HG03469 (cell line): ENCODE results near the gene UPF3A.
"Not testable (repeated sequence)": the region's sequence is repeated elsewhere in the genome, so short reads cannot be mapped to it uniquely, and the experiment has no call there.

Experiments used
- ATAC-seq: cut with Tn5 transposase; IDR thresholded peaks from one replicate; pipeline ENCODE4 v1.9.1; 2021; ENCODE audit warnings: mild to moderate bottlenecking, moderate library complexity, moderate number of reproducible peaks; ENCODE audit not compliant: unreplicated experiment

UPF3A gene, protein sequence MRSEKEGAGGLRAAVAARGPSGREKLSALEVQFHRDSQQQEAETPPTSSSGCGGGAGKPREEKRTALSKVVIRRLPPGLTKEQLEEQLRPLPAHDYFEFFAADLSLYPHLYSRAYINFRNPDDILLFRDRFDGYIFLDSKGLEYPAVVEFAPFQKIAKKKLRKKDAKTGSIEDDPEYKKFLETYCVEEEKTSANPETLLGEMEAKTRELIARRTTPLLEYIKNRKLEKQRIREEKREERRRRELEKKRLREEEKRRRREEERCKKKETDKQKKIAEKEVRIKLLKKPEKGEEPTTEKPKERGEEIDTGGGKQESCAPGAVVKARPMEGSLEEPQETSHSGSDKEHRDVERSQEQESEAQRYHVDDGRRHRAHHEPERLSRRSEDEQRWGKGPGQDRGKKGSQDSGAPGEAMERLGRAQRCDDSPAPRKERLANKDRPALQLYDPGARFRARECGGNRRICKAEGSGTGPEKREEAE

DNA sequence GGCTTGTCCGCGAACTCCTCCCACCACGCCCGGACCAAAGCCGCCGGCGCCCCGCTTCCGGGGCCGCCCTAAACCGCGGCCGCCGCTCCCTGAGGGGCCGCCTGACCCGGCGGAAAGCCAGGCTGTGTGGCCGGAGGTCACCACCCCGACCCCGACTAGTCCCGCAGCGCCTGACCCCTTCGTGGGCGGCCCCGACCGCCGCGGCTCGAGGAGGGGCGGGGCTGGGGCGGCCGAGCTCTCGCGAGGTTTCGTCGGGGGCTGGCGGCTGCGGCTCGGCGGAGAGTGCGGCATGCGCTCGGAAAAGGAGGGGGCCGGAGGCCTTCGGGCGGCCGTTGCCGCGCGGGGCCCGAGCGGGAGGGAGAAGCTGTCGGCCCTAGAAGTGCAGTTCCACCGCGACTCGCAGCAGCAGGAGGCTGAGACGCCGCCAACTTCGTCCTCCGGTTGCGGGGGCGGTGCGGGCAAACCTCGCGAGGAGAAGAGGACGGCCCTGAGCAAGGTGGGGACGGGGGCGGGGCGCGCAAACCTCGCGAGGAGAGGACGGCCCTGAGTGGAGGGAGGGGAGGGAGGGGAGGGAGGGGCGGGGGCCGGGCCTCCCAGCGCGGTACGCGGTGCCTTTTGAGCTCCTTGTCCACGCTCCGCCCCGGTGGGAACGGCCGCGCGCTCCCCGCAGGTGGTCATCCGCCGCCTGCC, at the start of gene UPF3A:
Gene UPF3A, plus strand, starts transcription at position 251 of the 690 bp plus-strand sequence. Its CDS starts 39 bp downstream, at position 290.
- peak; percentile 38 for ATAC-seq

DNA sequence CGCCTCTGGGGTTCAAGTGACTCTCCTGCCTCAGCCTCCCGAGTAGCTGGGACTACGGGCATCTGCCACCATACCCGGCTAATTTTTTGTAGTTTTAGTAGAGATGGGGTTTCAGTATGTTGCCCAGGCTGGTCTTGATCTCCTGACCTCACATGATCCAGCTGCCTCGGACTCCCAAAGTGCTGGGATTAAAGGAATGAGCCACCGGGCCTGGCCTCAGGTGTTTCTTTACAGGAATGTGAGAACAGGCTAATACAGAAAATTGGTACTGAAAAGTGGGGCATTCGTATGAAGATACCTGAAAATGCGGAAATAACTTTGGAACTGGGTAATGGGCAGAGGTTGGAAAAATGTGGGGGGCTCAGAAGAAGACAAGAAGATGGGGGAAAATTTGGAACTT, 49.5 kb upstream of the UPF3A start:
- ATAC-seq: no peak

DNA sequence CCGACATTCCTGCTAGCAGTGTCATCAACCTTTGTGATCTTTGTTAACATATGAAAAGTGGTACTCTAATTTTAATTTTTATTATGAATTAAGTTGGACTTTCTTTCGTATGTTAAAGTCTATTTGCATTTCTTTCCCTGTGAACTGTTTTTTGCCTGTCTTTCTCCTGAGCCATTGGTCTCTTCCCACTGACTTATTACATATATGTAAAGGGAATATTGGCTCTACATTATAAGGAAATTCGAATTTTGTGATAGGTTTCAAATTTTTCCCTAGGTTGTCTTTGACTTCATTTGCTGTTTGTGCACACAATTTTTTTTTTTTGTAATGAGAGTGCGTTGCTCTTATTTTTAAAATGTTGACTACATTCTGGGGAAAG, 47.1 kb upstream of the UPF3A start:
- no peak for ATAC-seq

DNA sequence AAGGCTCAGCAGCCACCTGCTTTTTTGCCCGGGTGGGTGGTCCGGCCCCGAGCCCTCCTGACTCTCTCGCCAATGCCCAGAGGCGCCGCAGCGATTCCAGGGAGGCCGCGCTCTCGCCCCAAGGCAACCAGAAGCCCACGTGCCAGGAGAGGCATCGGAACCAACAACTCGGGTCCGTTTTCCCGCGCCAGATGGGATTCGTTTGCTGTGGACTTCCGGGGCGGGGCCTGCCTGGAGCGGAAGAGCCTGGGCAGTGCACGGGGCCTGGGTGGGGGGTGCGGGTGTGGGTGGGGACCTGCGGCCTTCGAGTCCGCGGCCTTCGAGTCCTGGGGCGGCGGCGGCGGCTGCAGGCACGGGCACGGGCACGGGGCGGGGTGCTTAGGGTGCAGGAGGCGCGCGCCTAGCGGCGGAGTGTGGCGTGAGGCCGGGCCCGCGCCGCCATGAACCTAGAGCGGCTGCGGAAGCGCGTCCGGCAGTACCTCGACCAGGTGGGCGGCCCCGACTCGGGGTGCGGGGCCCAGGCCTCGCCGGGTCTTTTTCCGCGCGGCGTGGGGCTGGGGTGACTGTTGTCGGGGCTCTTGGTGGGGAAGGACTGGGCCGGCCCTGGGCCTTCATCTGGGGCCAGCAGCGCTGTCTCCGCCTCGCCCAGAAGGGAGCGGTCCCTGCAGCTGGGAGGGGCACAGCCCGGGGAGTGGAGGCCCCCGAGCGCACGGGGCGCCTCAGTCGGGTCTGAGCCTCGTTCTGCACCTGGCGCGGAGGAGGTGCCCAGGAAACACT, 46.6 kb upstream of the UPF3A start, which contains the start of gene CDC16:
Gene CDC16, plus strand, starts transcription at position 253 of the 777 bp plus-strand sequence. Its CDS starts 188 bp downstream, at position 441.
- ATAC-seq: peak; percentile 63

DNA sequence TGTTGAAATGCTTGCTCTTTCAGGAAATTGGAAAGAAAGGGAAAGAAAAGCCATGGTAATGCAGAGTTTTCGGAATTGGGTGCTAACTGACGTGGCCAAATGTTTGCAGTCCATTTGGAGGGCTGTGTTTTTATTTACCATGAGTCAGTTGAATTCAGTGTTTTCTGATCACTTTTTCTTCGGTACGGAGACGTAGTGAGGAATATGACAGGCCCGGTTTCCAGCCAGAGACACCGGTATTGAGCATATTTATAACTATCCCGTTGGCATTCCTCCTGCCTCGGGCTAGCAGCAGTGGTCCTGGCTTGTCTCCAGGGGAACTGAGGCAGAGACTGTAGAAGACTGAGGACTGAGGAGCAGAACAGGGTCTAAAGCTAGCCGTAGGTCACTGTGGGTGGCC, 45.7 kb upstream of the UPF3A start:
- ATAC-seq: no peak

DNA sequence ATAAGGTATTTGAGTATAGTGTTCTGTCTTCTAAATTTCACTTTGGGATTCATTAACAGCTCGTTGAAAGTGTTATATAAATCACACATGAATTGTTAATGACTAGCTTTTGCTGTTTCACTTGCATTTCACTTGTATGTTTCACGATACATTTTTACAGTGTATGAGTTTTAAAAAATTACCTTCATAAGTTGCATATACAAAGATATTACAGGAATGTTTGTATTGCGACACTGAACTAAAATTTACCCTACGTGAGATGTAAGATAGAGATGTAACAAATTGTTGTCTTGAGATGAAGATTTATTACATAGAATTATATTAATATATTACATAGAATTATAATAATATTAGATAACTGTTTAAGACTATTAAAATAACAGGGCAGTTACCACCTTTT, 45.2 kb upstream of the UPF3A start:
- no peak for ATAC-seq

DNA sequence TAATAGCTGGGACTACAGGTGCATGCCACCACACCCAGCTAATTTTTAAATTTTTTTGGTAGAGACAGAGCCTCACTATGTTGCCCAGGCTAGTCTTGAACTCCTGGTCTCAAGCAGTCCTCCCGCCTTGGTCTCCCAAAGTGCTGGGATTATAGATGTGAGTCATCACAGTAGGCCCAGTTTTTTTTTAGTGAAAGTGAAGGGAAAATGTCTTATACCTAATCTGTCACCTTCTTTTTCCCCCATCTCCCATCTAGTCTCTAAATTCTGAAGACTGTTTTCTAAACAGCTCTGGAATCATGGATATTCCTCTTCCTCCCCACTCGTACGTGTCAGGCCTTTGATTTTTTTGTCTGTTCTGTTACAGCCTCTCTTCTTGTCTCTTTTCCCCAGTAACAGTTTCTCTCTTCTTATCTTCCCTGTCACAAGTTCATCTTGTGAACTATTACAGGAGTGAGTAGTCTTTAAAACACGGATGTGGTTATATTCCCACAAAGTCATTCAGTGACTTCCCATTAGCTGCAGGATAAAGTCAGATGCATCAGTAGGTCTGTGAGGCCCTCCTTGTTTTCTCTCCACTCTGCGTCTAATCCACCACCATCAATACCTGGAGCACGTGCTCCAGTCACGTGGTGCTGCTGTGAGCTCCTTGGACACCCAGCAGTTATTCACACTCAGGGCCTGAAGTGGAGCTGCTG, 43.8 kb upstream of the UPF3A start:
- ATAC-seq: no peak

DNA sequence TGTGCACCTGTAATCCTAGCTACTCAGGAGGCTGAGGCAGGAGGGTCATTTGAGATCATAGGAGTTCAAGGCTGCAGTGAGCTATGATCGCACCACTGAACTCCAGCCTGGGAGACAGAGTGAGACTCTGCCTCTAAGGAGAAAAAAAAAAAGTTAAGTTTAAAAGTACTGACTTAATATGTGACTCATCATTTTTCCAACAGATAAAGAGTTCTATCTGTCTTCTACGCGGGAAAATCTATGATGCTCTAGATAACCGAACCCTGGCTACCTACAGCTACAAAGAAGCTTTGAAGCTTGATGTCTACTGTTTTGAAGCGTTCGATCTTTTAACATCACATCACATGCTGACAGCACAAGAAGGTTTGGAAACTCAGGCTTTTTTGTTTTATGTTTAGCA, 39.5 kb upstream of the UPF3A start:
- ATAC-seq: no peak

DNA sequence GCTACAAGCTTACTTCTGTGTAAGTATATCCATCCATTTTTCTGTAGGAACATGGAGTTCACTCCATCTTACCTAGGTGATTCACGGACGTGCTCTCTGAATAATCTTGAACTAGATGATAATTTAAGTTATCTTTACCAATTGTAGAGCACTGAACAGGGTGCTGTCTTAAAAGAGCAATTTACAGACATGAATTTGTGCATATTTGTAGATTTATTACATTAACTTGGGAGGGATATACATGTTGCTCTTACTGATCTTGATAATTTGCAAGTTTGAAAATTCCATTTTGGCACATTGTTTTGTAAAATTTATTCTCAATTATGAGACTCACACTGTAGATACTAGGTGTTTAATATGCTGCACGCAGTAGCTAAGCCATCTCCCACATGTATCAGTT, 37.4 kb upstream of the UPF3A start:
- ATAC-seq: no peak

DNA sequence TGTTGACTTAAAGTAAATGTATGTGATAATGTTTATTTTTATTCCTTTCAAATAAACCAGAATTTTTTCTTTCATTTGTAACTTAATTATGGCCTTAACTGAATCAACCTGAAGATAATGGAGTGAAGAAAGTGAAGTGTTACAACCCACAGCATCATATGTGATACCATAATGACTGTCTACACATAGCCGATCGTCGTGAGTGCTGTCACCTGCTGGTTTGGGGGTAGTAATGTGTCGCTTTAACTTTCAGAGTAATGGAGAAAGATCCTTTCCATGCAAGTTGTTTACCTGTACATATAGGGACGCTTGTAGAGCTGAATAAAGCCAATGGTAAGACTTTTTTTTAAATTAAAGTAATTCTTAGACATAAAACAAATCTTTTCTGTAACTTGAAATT, 36.8 kb upstream of the UPF3A start:
- ATAC-seq: no peak

DNA sequence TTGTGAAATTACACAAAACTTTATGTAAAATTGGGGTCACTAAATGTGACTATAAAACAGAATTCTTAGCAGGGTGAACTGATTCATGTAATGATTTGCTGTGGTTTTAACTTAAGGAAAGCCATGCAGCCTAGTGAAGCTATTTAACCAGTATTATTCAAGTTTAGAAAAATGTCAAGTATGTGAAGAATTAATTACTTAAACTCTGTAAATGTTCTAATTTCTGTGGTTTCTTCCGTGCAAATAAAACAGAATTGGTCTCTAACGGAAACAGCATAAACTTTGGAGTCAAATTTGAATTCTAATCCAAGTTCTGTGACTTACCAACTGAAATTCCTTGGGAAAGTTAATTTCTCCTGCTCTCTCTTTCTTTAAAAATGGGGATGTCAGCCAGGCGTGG, 33.4 kb upstream of the UPF3A start:
- no peak for ATAC-seq

DNA sequence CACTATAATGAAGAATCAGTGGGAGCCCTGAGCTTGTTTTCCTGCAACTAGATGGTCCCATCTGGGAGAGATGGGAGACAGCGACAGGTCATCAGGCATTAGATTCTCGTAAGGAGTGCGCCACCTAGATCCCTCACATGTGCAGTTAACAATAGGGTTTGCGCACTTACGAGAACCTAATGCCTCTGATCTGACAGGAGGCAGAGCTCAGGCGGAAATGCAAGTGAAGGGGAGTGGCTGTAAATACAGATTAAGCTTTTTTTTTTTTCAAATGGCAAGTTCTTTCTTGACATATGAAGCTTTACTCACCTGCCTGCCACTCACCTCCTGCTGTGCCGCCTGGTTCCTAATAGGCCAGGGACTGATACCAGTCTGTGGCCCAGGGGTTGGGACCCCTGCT, 32.3 kb upstream of the UPF3A start:
- no peak for ATAC-seq

DNA sequence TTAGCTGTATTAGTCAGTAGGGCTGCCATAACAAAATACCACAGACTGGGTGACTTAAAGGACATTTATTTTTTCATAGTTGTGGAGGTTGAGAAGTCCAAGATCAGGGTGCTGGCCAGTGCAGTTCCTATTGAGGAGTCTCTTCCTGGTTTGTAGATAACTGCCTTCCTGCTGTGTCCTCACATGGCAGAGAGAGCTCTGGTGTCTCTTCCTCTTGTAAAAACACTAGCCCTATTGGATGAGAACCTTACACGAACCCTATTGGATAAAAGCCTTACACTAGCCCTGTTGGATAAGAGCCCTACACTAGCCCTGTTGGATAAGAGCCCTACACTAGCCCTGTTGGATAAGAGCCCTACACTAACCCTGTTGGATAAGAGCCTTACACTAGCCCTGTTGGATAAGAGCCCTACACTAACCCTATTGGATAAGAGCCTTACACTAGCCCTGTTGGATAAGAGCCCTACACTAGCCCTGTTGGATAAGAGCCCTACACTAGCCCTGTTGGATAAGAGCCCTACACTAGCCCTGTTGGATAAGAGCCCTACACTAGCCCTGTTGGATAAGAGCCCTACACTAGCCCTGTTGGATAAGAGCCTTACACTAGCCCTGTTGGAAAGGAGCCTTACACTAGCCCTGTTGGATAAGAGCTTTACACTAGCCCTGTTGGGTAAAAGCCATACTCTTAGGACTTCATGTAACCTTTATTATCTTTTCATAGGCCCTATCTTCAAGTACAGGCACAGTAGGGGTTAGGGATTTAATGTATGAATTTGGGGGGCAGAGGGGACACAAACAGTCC, 29.6 kb upstream of the UPF3A start:
- not testable (repeated sequence) for ATAC-seq

DNA sequence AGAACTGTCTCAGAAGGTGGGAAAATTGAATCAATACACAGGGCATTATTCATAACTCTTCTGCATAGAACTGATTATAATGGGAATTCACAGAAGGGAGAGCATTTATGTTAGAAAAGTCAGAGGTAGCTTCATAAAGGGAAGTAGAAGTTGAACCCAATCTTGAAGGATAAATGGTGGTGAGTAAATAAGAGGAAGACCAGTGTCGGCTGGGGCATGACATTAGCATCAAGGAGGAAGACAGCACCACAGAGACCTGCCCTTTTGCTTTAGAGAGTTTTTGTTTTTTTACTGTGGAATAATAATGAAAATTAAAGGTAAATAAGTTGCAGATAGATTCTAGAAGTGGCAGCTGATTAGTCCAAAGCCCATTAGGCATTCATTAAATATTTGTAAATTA, 24.9 kb upstream of the UPF3A start:
- ATAC-seq: no peak

DNA sequence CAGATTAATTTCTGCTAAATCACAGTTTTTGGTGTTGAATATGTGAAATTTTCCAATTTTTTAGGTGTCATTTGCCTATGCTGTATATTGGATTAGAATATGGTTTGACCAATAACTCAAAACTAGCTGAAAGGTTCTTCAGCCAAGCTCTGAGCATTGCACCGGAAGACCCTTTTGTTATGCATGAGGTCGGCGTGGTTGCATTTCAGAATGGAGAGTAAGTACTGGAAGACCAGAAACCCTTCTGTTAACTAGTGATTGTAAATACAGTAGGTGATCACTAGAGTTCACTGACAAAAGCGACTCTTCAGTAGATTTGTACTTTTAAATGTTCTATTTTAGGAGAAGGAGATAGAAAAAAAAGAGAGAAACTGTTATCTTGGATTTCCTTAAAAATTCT, 24.4 kb upstream of the UPF3A start:
- ATAC-seq: no peak

DNA sequence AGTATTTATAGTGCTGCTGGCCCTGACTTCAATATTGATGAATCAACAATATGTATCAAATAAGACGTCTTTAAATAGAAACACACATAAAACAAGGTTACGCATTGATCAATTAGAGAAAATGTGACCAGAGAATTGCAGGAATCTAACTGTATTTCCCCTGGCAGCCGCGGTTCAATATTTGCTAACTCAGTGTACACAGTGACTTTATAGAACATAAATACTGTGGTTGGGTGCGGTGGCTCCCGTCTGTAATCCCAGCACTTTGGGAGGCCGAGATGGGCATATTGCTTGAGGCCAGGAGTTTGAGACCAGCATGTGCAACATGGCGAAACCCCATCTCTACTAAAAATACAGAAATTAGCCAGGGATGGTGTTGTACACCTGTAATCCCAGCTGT, 22.8 kb upstream of the UPF3A start:
- no peak for ATAC-seq

DNA sequence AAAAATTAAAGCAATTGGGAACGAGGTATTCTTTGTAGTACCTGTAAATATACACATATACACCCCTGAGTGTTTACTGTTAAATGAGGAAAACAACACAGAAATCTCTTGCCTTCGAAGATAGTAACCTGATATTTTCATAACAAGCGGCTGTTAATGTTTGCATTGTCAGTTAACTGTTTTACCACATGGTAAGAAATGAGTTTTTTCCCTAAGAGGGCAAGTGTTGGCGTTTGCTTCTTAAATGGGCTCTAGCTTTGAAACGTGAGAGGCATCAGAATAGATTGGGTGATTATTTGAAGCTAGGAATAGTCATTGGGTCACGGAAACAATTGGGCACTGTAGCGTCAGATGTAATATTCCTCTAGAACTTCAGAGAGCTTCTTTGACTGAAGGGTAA, 22.0 kb upstream of the UPF3A start:
- ATAC-seq: no peak

DNA sequence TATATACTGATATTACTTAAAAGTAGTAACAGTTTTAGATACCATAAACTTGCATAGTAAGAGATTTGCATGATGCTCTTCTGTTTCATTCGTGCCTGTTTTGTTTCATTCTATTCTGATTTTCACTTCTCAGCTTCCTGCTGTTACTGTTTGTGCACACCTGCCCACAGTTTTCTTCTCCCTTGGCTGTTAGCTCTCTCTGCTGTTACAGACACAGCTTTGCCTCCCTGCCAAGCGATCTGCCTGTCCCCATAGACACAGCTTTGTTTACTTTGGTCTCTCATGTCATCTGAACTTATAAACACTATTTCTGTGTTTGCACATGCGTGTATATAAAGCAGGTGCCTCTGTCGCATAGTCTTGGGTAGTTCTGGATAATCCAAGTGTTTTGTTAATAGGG, 21.4 kb upstream of the UPF3A start:
- ATAC-seq: no peak

DNA sequence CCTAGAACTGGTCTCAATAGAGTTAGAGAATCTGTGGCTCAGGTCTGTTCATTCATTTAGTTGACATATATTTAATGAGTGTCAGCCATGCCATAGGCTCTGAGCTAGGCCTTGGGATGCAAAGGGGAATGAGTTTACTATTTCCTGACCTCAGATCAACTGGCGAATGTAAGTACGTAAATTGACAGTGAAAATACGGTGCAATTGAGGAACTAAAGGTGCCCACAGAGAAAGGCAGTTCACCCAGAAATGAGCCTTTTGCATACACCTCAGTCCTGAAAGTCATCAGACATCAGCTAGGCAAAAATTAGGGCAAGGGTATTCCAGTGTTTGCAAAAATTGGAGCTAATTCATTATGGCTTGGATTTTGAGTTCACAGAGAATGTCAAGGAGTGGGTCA, 20.6 kb upstream of the UPF3A start:
- no peak for ATAC-seq

DNA sequence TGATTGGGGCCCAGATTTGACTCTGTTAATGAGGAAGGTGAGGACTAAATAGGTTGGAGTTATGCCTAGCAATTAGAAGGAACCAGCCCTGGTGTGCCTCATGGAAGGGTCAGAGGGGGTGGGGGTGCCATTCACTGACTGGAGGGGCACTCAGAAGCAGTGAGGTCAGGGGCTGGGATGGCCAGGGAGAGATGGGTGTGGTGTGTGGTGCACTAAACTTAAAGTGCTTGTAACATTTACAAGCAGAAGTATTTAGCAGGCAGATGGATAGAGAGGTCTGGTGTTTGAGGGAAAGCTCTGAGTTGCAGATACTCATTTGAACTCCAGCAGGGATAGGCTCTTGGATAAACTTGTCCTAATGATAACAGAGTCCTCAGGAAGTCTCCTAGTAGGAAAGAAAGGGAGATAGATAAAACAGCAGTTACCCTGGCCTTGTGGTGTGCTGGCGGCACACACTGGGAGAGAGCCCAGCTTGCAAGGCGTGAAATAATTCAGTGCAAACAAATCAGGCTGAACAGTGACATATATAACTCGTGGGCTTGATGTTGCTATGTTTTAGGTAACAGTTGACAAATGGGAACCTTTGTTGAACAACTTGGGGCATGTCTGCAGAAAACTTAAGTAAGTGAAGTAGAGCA, 20.0 kb upstream of the UPF3A start:
- no peak for ATAC-seq
